ENCODE measurements around the gene OR1A1.
"Not testable (repeated sequence)": the region's sequence is repeated elsewhere in the genome, so short reads cannot be mapped to it uniquely, and the experiment has no call there.

OR1A1 gene, protein sequence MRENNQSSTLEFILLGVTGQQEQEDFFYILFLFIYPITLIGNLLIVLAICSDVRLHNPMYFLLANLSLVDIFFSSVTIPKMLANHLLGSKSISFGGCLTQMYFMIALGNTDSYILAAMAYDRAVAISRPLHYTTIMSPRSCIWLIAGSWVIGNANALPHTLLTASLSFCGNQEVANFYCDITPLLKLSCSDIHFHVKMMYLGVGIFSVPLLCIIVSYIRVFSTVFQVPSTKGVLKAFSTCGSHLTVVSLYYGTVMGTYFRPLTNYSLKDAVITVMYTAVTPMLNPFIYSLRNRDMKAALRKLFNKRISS

DNA sequence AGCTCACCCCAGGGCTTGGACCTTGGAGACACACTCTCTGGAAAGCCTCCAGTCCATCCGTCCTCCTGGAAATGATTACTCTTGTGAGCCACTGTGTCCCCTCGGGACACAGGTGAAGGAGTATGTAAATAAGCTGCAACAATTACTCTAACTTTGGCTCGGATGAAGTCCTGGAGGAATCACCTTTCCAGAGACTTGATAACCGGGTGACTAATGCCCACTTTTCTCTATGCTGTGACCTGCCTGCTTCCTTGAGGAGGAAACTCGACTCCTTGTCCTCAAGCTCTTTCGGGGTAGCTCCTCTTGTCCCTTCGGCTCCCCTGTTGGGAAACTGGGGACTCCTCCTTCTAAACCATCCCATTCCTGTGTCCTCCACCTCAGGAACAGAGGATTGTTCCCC lies at the start of gene OR1A1:
Gene OR1A1 (plus strand): TSS at position 301 of the 400 bp plus-strand sequence. CDS start 7,954 bp downstream, outside the sequence.
- no peak for DNase-seq

DNA sequence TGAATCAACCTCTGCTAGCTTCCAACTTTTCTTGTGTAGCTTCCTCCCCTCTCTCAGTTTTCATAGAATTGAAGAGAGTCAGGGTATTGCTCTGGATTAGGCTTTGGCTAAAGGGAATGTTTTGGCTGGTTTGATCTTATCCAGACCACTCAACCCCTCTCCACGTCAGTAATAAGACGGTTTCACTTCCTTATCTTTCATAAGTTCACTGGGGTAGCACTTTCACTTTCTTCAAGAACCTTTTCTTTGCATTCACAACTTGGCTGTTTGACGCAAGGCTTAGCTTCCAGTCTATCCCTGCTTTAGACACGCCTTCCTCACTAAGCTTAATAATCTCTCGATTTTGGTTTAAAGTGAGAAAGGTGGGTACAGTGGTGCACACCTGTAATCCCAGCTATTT lies 39.9 kb upstream of the OR1A1 start:
- no peak for DNase-seq

GRCh38 chr17:3189961-3190360 lies 17.5 kb upstream of the OR1A1 start:
- no peak for DNase-seq

DNA sequence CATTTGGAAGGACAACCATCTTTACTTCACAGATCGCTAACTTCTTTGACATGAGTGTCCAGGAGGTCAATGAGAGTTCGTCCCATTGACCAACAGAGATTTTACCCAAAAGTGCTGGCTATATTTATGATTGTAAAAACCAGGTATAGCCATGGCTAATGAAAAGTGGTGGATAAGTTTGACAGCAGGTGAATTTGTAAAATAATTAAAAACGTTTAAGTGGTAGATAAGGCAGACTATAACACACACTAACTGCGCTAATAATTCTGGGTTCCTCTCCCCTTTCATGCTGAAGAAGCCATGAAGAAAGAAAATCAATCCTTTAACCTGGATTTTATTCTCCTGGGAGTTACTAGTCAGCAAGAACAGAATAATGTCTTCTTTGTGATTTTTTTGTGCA lies 10.2 kb upstream of the OR1A1 start, which contains the start of gene OR1A2:
Gene OR1A2 (plus strand): TSS at position 301 of the 400 bp plus-strand sequence. CDS start 0 bp downstream, at position 301.
- no peak for DNase-seq

GRCh38 chr17:3208484-3208883 lies 1.0 kb downstream of the OR1A1 start:
- DNase-seq = no peak

GRCh38 chr17:3213001-3213400 lies 5.5 kb downstream of the OR1A1 start:
- no peak for DNase-seq

GRCh38 chr17:3213587-3213986 lies 6.1 kb downstream of the OR1A1 start:
- DNase-seq = no peak

DNA sequence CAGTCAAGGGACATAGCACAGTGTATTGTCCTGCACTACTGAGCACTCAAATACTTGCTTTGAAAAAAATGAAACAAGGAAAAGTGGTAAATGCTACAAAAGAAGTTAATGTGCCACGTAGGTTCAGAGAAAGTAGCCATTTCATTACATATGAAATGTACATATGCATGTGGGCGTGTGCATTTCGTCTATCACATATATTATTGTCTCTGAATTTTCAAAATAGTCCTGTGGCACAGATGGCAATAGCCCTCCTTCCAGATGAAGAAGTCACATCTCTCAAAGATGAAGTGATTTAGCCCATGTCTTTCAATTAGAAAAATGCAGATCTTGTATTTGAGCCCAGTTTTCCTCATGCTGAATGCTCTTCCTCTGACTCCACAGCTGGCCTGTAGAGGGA lies 12.5 kb downstream of the OR1A1 start:
- DNase-seq = not testable (repeated sequence)

- no peak for DNase-seq
Measured at GRCh38 chr17:3221850-3222249, 14.4 kb downstream of the OR1A1 start.

GRCh38 chr17:3222505-3222904 lies 15.0 kb downstream of the OR1A1 start:
- DNase-seq = no peak

GRCh38 chr17:3224721-3225352 lies 17.4 kb downstream of the OR1A1 start:
- DNase-seq = not testable (repeated sequence)

DNA sequence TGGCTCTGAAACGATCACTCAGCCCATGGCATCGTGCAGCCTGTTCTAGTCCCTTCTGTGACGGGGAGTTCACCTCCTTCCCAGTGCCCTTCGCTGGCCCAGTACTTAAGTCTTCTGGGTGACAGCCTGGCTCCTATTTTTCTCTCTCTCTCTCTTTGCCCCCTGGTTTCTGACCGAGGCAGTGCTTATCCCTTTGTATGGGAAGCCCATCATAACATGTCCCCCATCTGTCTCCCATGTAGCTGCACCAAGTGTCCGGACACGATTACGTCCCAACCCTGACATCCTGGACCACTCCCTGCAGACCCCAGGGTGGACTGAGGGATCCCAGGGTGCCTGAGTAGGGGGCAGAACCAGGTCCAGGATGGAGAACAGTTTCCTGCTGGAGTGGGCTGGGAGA lies 24.8 kb downstream of the OR1A1 start:
- DNase-seq = not testable (repeated sequence)

DNA sequence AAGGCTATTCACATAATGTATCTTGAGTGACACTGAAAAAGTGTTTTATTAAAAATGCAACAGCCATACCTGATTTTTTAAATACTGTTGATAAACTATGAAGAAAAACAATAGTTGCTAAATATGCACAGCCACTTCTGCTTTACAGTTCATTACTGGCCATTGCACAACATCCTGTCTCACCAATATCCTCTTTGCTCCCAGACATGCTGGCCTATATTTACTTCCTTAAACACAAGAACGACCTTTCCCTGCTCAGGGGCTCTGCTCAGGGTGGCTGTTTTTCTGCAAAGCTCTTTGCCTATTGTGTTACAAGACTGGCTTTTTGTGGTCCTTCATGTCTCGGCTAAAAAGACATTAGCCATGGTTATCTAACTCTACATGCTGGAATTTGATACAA lies 31.2 kb downstream of the OR1A1 start:
- DNase-seq = not testable (repeated sequence)

- DNase-seq = not testable (repeated sequence)
Measured at GRCh38 chr17:3241044-3241443, 33.6 kb downstream of the OR1A1 start.

DNA sequence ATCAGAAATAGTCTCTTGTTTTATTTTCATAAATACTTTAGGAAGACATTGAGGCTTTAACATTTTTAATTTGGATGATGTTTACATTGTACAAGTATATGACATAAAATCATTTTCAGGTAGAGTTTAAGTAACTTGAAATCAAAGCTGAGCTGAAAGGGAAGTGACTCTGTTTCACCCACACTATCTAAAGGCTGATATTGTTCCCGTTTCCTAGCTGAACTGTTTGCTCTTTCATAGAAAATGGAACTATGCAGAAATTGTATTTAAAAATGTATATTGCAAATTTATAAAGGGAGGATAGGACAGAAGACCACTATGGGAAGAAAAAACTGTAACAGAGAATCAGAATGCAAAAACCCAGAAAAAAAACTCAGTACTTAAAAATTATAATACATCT lies 37.4 kb downstream of the OR1A1 start:
- not testable (repeated sequence) for DNase-seq

DNA sequence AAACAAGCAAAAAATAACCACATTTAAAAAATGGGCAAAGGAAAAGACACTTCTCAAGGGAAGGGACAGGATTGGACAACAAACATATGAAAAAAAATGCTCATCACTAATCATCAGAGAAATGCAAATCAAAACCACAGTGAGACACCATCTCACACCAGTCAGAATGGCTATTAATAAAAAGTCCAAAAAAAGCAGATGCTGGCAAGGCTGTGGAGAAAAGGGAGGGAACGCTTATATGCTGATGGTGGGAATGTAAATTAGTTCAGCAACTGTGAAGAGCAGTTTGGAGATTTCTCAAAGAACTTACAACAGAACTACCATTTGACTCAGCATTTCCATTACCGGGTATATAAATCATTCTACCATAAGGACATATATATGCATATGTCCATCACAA lies 41.5 kb downstream of the OR1A1 start:
- not testable (repeated sequence) for DNase-seq

DNA sequence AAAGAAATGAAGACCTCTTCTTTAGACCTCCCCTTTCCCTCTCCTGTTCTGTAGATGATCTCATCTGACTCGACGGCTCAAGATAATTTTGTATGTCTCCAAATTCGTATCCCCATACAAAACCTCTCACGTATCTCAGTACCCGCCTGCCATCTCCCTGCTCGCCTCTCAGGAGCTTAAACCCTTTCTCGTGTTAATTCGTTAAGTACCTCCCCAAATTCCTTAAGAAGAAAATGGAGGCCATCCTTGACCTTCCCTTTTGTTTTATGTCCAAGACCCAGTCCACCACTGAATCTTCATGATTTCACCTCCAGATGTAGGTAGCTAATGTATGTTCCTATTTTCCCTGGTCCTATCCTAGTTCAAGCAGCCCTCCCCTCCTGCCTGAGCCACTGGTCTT lies 49.1 kb downstream of the OR1A1 start:
- DNase-seq = no peak

DNA sequence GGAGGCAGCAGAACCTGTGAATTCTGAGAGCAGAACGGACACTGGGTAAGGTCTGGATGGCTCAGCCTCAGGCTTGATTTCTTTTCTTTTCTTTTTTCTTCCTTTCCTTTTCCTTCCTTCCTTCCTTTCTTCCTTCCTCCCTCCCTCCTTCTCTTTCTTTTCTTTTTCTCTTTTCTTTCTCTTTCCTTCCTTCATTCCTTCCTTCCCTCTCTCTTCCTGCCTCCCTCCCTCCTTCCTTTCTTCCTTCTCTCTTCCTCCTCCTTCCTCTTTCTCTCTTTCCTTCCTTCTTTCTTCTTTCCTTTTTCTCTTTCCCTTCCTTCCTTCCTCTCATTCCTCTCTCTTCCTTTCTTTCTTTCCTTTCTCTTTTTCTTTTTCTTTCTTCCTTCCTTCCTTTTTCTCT lies 52.7 kb downstream of the OR1A1 start:
- DNase-seq = no peak

DNA sequence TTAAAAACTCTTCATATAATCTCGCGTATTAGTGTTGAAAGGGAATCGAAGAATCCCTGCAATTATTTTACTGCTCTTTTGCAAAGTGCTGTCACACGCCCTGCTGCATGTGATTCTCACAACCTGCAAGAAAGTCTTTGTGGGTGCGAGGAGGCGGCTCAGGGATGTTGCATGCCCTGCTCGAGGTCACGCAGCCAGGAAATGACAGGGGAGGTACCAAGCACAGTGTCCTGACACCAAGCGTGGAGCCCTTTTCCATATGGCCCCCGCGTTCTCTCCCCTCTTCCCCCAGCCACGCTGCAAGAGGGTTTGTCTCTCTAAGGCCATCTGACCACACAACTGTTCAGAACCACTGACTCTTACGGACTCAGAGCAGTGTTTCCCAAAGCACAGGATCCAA lies 53.1 kb downstream of the OR1A1 start:
- no peak for DNase-seq
